Activated naive CD4-positive, alpha-beta T cell treated with anti-CD3 and anti-CD28 coated beads, Interleukin-2, amount 50 U/mL, for 24 hours (primary cell): ENCODE measurements around the gene SH3RF3.
"Not testable (repeated sequence)": the region's sequence is repeated elsewhere in the genome, so short reads cannot be mapped to it uniquely, and the experiment has no call there.

ENCODE experiments used
- H3K27ac Mint-ChIP-seq: one replicate; pipeline ENCODE4 v1.8.0; 2021; ENCODE audit warnings: mild to moderate bottlenecking, mixed read lengths
- H3K27me3 Mint-ChIP-seq: one replicate; pipeline ENCODE4 v1.8.0; 2021; ENCODE audit warnings: mixed read lengths
- H3K36me3 Mint-ChIP-seq: one replicate; pipeline ENCODE4 v1.8.0; 2021; ENCODE audit warnings: mixed read lengths
- H3K4me1 Mint-ChIP-seq: one replicate; pipeline ENCODE4 v1.8.0; 2021; ENCODE audit warnings: mixed read lengths
- H3K4me3 Mint-ChIP-seq: one replicate; pipeline ENCODE4 v1.8.0; 2021; ENCODE audit warnings: mild to moderate bottlenecking, mixed read lengths
- H3K9me3 Mint-ChIP-seq: one replicate; pipeline ENCODE4 v1.8.0; 2021; ENCODE audit warnings: mixed read lengths

Gene SH3RF3

DNA sequence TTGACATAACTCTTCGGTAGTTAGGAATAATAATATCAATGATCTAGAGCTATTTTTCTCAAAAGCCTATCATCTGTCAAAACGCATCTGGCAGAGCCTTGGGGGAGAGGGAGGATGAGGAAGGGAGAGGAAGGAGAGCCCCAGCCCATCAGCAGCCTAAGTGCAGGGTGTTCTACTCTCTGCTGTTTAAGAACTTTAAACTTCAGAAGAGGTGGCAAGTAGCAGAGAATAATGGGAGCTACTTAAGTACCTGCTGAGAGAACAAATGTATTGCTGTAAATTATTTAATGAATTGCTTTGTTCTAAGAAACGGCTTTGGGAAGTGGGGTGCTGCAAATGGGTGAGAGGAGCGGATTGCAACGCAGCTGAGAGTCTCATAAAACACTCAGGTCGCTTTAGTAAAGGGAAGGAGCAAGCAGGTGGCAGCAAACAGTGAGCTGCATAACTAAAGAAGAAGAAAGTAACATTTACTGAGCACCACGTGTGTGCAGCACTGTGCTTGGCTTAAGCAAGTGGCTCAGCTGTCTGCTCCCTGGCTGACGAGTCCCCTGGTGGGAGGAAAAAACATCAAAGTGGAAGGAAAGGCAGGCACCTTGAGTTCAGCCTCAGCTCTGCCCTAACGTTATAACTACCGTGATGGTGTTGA, 26.3 kb upstream of the SH3RF3 start:
- Mint-ChIP-seq H3K36me3 (no peaks in the 10 kb centered on the region), H3K9me3 (no peaks in the 10 kb centered on the region), H3K27me3 (no peaks in the 10 kb centered on the region), H3K4me1 (peaks cover 29% of the 10 kb centered on the region), H3K27ac (no peak overlapping the region), H3K4me3 (peak overlapping the region; percentile 47)

DNA sequence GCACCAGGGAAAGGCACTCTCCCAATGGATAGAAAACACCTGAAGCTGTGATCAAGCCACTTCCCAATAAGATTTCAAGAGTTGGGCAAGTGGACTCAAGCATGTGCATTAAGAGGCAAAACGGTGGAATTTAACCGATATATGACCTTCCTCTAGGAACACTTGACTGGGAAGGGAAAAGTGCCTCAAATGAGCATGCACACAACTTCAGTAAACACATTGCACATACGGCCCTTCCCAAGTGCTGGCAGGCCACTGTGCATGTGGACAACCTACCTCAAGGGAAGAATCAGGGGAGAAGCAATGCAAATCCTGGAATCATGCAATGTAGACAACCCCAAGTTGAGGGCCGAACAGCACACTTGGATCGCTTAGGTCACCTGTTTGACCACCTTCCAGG, 23.9 kb upstream of the SH3RF3 start:
- Mint-ChIP-seq H3K4me3 (no peak overlapping the region), H3K27ac (no peak overlapping the region), H3K36me3 (no peaks in the 10 kb centered on the region), H3K9me3 (no peaks in the 10 kb centered on the region), H3K4me1 (peaks cover 21% of the 10 kb centered on the region), H3K27me3 (no peaks in the 10 kb centered on the region)

DNA sequence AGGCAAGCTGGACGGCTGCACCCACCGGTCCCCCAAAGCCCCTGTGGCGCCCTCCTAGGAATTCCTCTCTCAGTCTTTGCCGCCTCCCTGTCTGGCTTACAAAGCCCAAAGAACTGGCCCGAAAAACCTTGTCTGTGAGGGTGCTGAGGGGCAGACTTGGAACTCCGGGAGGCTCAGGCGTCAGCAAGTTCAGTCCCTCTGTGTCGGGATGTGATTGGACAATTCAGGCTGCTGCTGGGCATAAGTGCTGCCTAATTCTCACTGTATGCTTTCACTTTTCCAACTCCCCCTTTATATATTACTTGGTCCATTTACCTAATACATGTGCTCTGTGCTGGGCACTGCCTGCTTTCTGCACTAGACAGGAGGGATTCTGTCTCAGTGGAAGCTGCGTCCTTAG, 20.3 kb upstream of the SH3RF3 start:
- Mint-ChIP-seq H3K4me1 (peaks cover 4% of the 10 kb centered on the region), H3K4me3 (no peak overlapping the region), H3K9me3 (no peaks in the 10 kb centered on the region), H3K27ac (no peak overlapping the region), H3K27me3 (no peaks in the 10 kb centered on the region), H3K36me3 (no peaks in the 10 kb centered on the region)

DNA sequence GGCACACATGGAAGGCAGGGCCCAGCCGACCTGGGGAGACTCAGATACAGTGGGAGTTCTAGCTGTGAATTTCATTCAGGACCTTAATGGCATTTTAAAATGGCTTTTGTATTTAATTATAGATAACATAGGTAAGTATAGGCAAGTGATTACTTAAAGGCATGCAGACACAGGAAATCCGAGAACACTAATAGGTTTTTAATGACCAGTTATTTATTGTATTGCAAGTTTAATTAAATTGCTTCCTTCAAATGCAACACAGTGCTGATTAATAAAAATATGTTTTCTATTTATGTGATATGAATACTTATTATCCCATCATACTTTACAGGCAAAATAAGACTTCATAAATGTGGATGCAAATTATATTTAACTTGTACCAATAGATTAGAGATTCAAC, 19.7 kb upstream of the SH3RF3 start:
- no peaks in the 10 kb centered on the region for H3K4me1 Mint-ChIP-seq
- no peak overlapping the region for H3K4me3 Mint-ChIP-seq
- H3K9me3 Mint-ChIP-seq = no peaks in the 10 kb centered on the region
- no peak overlapping the region for H3K27ac Mint-ChIP-seq
- H3K36me3 Mint-ChIP-seq = no peaks in the 10 kb centered on the region
- H3K27me3 Mint-ChIP-seq = no peaks in the 10 kb centered on the region

DNA sequence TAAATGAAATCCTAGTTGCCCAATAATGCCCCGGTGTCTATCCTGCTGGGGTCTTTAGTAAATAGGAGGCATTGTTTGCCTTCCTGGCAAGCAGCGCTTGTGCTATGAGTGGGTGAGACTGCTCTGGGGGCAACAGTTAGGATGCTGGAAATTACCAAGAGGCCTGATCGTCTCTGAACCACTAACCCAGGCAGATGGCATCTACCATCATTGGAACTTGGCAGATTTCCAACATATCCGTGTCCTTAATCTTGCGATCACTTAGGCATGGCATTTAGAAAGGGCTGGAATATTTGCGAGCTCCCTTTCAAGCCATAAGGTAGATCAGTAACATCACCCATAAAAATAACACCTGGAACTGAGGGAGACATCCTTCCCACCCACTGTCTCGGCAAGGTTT, 18.8 kb upstream of the SH3RF3 start:
- H3K4me1 Mint-ChIP-seq = no peaks in the 10 kb centered on the region
- H3K36me3 Mint-ChIP-seq = no peaks in the 10 kb centered on the region
- no peaks in the 10 kb centered on the region for H3K9me3 Mint-ChIP-seq
- H3K27ac Mint-ChIP-seq = no peak overlapping the region
- H3K27me3 Mint-ChIP-seq = no peaks in the 10 kb centered on the region
- no peak overlapping the region for H3K4me3 Mint-ChIP-seq

DNA sequence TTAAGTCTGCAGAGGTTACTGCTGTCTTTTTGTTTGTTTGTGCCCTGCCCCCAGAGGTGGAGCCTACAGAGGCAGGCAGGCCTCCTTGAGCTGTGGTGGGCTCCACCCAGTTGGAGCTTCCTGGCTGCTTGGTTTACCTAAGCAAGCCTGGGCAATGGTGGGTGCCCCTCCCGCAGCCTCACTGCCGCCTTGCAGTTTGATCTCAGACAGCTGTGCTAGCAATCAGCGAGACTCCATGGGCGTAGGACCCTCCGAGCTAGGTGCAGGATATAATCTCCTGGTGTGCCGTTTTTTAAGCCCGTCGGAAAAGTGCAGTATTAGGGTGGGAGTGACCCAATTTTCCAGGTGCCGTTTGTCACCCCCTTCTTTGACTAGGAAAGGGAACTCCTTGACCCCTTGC, 11.8 kb upstream of the SH3RF3 start:
- H3K4me3 Mint-ChIP-seq, H3K27me3 Mint-ChIP-seq, H3K27ac Mint-ChIP-seq, H3K36me3 Mint-ChIP-seq, H3K9me3 Mint-ChIP-seq: not testable (repeated sequence)
- H3K4me1 Mint-ChIP-seq = peaks cover 21% of the 10 kb centered on the region

DNA sequence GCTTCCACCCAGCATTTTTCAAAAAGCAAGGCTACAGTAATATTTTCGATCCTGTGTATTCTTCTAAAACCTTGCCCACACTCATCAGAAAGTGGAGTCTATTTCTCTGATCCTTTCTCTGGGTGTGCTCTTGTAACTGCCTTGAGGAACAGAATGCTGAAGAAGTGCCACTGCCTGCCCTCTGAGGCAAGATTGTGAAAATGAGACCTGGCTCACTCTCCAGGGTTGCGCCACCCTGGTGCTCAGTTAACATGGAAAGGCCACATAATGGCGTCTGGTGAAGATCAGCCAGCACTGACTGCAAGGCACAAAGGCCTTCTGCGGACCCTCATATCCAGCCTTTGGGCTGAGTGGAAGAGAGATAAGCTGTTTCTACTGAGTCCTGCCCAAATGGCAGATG, 11.2 kb upstream of the SH3RF3 start:
- H3K9me3 Mint-ChIP-seq = no peaks in the 10 kb centered on the region
- no peak overlapping the region for H3K27ac Mint-ChIP-seq
- H3K27me3 Mint-ChIP-seq = no peaks in the 10 kb centered on the region
- H3K36me3 Mint-ChIP-seq = no peaks in the 10 kb centered on the region
- no peak overlapping the region for H3K4me3 Mint-ChIP-seq
- H3K4me1 Mint-ChIP-seq = peaks cover 21% of the 10 kb centered on the region

DNA sequence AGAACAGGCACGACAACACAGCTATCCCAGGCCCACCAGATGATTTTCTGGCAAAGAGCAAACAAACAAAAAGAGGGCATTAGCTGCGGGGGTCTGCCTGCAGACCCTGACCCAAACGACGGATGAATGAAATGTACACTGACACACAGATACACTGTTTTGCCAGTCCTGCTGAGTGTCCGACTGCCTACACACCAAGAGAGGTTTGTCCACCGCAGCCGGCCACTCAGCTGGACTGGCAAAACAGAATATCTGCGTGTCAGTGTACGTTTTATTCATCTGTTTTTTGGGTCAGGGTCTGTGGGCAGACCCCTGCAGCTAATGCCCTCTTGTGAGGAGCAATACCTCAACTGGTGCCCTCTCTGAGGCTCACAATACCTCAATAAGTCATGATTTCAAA, 10.7 kb upstream of the SH3RF3 start:
- H3K4me1 Mint-ChIP-seq = peaks cover 26% of the 10 kb centered on the region
- no peaks in the 10 kb centered on the region for H3K9me3 Mint-ChIP-seq
- H3K36me3 Mint-ChIP-seq = no peaks in the 10 kb centered on the region
- H3K27me3 Mint-ChIP-seq = no peaks in the 10 kb centered on the region
- H3K27ac Mint-ChIP-seq = no peak overlapping the region
- no peak overlapping the region for H3K4me3 Mint-ChIP-seq

DNA sequence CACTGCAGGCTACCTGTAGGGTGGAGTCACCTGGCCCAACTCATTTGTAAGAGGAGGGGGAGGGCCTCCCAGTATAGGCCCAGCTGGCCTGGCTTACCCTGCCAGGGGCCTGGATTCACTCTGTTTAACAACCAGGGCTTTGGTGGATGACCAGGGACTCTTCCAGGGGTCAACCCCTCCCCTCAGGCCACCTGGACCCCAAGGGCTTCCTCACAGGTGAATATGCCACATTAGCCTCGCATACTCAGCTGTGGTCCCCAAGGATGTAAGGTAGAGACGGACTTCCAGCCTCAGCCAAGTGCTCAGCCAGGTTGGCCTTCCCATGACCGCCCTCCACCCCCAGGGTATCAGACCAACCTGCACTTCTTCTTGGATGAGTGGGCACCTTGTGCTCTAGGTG, 8.8 kb upstream of the SH3RF3 start:
- Mint-ChIP-seq H3K4me3 (no peak overlapping the region), H3K27ac (no peak overlapping the region), H3K4me1 (peaks cover 29% of the 10 kb centered on the region), H3K36me3 (no peaks in the 10 kb centered on the region), H3K9me3 (no peaks in the 10 kb centered on the region), H3K27me3 (no peaks in the 10 kb centered on the region)

DNA sequence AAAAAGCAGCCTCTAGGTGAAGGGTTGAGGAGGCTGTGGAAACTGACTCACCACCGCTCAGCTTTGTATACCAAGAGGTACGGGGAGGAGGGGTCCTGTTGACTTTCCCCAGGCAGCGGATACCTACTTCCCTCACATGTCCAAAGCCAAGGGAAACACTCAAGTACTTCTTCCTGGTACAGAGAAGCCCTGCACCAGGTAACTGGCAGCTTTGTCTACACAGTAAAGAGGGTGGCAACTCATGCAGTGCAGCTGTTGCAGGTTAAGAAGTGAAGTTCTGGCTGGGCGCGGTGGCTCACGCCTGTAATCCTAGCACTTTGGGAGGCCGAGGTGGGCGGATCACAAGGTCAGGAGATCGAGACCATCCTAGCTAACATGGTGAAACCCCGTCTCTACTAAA, 8.3 kb upstream of the SH3RF3 start:
- not testable (repeated sequence) for H3K27ac Mint-ChIP-seq, H3K4me3 Mint-ChIP-seq, H3K36me3 Mint-ChIP-seq, H3K9me3 Mint-ChIP-seq, H3K27me3 Mint-ChIP-seq
- peaks cover 32% of the 10 kb centered on the region for H3K4me1 Mint-ChIP-seq

DNA sequence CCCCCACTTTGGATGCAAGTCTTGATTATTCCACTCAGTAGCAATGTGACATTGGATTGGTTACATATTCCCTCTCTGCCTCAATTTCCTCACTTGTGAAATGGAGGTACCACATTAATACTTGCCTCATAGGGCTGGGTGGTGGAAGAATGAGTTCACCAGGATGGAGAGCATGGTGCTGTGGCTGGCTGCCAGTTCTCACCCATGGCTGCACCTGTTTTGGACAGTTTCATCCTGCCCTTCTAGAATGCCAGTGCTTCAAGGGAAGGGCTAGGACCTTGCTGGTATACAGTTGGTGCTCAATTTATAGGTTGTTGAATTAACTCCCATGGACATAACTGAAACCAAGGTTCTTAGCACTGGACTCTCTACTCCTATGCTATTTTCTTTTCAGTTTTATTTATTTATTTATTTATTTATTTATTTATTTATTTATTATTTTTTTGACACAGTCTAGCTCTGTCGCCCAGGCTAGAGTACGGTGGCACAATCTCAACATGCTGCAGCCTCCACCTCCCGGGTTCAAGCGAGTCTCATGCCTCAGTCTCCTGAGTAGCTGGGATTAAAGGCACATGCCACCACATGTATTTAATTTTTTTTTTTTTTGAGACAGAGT, 5.3 kb upstream of the SH3RF3 start:
- Mint-ChIP-seq H3K36me3 (no peaks in the 10 kb centered on the region), H3K4me1 (peaks cover 35% of the 10 kb centered on the region), H3K4me3 (no peak overlapping the region), H3K27me3 (no peaks in the 10 kb centered on the region), H3K9me3 (no peaks in the 10 kb centered on the region), H3K27ac (no peak overlapping the region)

DNA sequence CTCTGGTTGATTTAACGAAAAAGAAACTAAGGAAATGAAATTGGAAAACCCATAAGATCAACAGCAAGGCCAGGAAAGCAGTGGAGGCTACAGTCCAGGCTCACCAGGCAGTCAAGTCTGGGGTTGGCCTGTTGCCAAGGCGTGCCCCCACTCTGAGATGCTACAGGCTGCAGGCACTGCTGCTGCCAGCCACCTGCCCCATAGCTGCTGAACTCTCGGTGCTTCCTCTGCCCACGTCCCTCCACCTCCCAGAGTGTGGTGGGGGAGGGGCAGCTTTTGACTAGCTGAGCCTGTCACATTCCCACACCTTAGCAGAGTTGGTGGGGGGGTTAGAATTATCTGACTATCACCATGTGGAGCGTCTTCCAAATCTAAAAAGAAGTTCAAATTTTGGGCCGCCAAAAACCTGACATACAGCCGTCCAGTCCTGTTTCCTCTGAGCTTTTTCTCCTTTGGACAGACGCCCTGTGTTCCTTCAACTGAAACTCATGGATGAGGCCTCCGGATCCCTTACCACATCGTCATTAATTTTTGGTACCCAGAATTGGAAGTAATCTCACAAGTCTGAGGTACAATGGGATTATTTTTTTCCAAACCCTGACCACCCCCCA, 3.9 kb upstream of the SH3RF3 start:
- H3K27me3 Mint-ChIP-seq = no peaks in the 10 kb centered on the region
- peaks cover 30% of the 10 kb centered on the region for H3K4me1 Mint-ChIP-seq
- H3K27ac Mint-ChIP-seq = no peak overlapping the region
- H3K4me3 Mint-ChIP-seq = no peak overlapping the region
- H3K36me3 Mint-ChIP-seq = no peaks in the 10 kb centered on the region
- no peaks in the 10 kb centered on the region for H3K9me3 Mint-ChIP-seq

DNA sequence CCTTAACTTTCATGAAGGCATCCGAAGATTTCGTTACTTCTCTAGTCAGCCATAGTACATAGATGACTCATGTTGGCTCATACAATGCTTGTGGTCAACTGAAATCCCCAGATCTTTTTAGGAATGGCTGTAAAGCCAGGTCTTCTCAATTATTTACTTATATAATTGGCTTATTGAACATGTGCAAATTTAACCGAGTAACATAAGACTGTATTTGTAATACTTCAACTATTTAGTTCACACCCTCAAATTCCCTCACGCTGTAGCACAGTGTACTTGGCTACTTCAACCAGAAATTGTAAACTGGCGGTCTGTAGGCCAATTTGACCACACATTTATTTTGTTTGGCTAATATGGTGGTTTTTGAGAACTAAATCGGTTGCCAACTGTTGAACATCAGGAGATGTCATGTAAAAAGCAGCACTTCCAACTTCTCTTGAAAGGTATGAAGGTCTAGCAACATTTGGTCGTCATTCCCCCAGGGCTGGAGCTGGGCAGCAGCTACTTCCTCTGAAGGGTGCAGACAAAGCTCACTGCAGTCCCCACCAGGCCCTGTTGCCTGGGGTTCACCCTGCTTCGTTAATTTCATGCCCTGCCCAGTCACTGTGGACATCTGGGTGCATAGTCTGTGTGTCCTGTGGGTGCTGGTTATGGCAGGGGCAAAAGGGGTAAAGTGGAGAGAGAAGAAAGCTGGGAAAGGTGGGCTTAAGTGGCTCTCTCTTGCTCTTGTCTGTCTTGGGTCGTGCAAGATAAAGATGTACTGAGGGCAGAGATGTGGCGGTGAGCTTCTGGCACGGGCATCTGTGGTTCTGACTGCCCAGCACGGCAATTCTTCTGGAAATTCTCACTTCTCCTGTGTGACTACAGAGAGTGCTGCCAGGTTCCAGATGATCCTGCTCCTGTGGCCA, 3.2 kb upstream of the SH3RF3 start:
- H3K36me3 Mint-ChIP-seq = no peaks in the 10 kb centered on the region
- H3K9me3 Mint-ChIP-seq = no peaks in the 10 kb centered on the region
- H3K27me3 Mint-ChIP-seq = peaks cover 2% of the 10 kb centered on the region
- no peak overlapping the region for H3K4me3 Mint-ChIP-seq
- H3K27ac Mint-ChIP-seq = peak overlapping the region; percentile 44
- peaks cover 38% of the 10 kb centered on the region for H3K4me1 Mint-ChIP-seq

DNA sequence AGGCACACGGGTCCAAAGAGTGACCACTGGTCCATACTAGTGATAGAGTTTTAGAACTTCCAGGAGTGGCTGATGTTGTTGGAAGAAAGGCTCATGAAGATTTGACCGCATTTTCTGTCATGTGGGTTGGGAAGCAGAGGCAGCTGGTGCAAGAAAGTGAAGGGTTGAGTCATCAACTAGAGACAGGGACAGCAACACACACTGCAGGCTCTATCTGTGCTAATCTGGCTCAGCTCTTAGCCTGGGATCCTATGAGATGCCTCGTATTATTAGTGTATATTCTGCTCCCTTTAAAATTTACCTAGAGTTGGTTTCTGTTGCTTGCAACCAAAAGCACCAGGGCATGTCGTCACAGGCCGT, 2.5 kb upstream of the SH3RF3 start:
- Mint-ChIP-seq H3K9me3 (no peaks in the 10 kb centered on the region), H3K27me3 (peaks cover 2% of the 10 kb centered on the region), H3K27ac (peak overlapping the region; percentile 90), H3K4me1 (peaks cover 42% of the 10 kb centered on the region), H3K4me3 (no peak overlapping the region), H3K36me3 (no peaks in the 10 kb centered on the region)

DNA sequence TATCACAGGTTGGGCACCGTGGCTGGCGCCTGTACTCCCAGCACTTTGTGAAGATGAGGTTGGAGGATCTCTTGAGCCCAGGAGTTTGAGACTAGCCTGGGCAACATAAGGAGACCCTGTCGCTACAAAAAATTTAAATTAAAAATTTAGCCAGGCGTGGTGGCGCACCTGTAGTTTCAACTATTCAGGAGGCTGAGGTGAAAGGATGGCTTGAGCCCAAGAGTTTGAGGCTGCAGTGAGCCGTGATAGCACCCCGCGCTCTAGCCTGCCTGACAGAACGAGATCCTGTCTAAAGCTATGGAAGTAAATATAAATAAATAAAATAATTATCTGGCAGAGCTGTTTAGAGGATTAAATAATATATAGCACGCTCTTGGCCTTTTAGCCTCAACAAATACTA, 1.4 kb upstream of the SH3RF3 start:
- Mint-ChIP-seq H3K4me1 (peaks cover 46% of the 10 kb centered on the region), H3K36me3 (no peaks in the 10 kb centered on the region), H3K4me3 (peak overlapping the region; percentile 81), H3K9me3 (no peaks in the 10 kb centered on the region), H3K27me3 (peaks cover 2% of the 10 kb centered on the region), H3K27ac (peak overlapping the region; percentile 62)

DNA sequence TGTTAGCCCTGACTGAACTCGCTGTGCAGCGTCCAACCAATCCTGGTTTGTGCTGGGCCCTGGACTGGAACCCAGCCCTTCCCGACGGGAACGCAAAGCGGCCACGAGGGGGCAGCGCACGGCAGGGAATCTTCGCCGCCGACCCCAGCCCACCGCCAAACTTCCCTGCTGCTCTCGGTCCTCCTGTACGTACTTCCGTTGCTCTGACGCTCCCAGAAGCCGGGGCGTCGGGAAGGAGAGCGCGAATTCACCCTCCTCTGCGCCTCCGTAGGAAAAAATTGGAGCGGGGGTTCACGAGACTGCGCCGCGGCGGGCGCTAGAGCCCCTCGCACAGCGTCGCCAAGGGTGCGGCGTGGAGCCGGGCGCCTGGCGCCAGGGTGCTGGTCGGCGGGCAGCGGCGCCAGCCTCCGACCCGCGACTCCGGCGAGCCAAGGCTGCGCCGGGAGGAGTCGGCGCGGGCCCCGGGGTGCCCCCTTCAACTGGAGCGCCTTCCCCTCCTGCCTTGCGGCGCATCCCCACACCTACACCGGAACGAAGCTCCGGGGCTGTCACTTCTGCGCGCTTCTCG, 873 bp upstream of the SH3RF3 start:
- H3K27me3 Mint-ChIP-seq = peaks cover 2% of the 10 kb centered on the region
- H3K4me3 Mint-ChIP-seq = peak overlapping the region; percentile 81
- no peaks in the 10 kb centered on the region for H3K36me3 Mint-ChIP-seq
- H3K9me3 Mint-ChIP-seq = no peaks in the 10 kb centered on the region
- H3K27ac Mint-ChIP-seq = peak overlapping the region; percentile 62
- peaks cover 43% of the 10 kb centered on the region for H3K4me1 Mint-ChIP-seq
